HepG2 (cell line): ENCODE results near the gene NSF. TPM values are rescaled to one million over a fixed set of nuclear protein-coding genes. Genes with fewer than 3 reads are reported as not detected.

Experiments
- BRCA1 ChIP-seq: sonication (generic); formaldehyde crosslinking; IDR thresholded peaks from 2 replicates; pipeline ENCODE4 v1.4.0; 2020; ENCODE audit warnings: missing genetic modification reagents
- CBFB ChIP-seq: sonication (generic); formaldehyde crosslinking; IDR thresholded peaks from 2 replicates; pipeline ENCODE4 v1.4.0; 2020; ENCODE audit warnings: missing genetic modification reagents
- CCDC6 ChIP-seq: sonication (generic); formaldehyde crosslinking; IDR thresholded peaks from 2 replicates; pipeline ENCODE4 v1.8.1; 2022; ENCODE audit warnings: mild to moderate bottlenecking, missing genetic modification reagents, moderate library complexity
- CEBPG ChIP-seq: IDR thresholded peaks from 2 replicates; pipeline ENCODE4 v1.6.1; 2016
- ELF4 ChIP-seq: sonication (generic); formaldehyde crosslinking; IDR thresholded peaks from 2 replicates; pipeline ENCODE4 v1.5.0; 2020; ENCODE audit warnings: missing genetic modification reagents, mild to moderate bottlenecking, moderate library complexity, borderline replicate concordance
- ERF ChIP-seq: IDR thresholded peaks from 2 replicates; pipeline ENCODE4 v1.6.1; 2018; ENCODE audit warnings: missing biosample characterization, missing genetic modification reagents
- FOXA3 ChIP-seq: IDR thresholded peaks from 2 replicates; pipeline ENCODE4 v1.6.1; 2016; ENCODE audit warnings: missing genetic modification reagents, missing compliant biosample characterization
- GTF3A ChIP-seq: sonication (generic); formaldehyde crosslinking; conservative IDR thresholded peaks from 2 replicates; pipeline ENCODE4 v1.4.0; 2020; ENCODE audit warnings: mild to moderate bottlenecking, missing genetic modification reagents
- IKZF1 ChIP-seq: fragments of 450-650 bp; IDR thresholded peaks from 2 replicates; pipeline ENCODE4 v1.7.1; 2016
- MIER2 ChIP-seq: IDR thresholded peaks from 2 replicates; pipeline ENCODE4 v1.6.1; 2016; ENCODE audit warnings: missing biosample characterization, missing genetic modification reagents
- NFYC ChIP-seq: IDR thresholded peaks from 2 replicates; pipeline ENCODE4 v1.6.1; 2016; ENCODE audit warnings: missing genetic modification reagents, missing compliant biosample characterization
- PLRG1 ChIP-seq: fragments of 450-650 bp; conservative IDR thresholded peaks from 2 replicates; pipeline ENCODE4 v1.6.1; 2016
- SMARCE1 ChIP-seq: fragments of 450-650 bp; IDR thresholded peaks from 2 replicates; pipeline ENCODE4 v1.6.1; 2017; ENCODE audit warnings: borderline replicate concordance
- SNRNP70 ChIP-seq: fragments of 200-400 bp; formaldehyde crosslinking; IDR thresholded peaks from 2 replicates; pipeline ENCODE4 v1.6.1; 2017; ENCODE audit warnings: mild to moderate bottlenecking, low read depth, low read length, moderate library complexity
- SP2 ChIP-seq: sonication (generic); formaldehyde crosslinking; IDR thresholded peaks from 2 replicates; pipeline ENCODE4 v1.5.1; 2020; ENCODE audit warnings: mild to moderate bottlenecking, missing genetic modification reagents
- SSRP1 ChIP-seq: IDR thresholded peaks from 2 replicates; pipeline ENCODE4 v1.6.1; 2016; ENCODE audit warnings: control low read depth
- TCF7 ChIP-seq: sonication (generic); IDR thresholded peaks from 2 replicates; pipeline ENCODE4 v1.6.1; 2016; ENCODE audit warnings: antibody characterized with exemption, low read depth
- ZNF225 ChIP-seq: sonication (generic); formaldehyde crosslinking; IDR thresholded peaks from 2 replicates; pipeline ENCODE4 v1.4.0; 2020; ENCODE audit warnings: mild to moderate bottlenecking, missing genetic modification reagents
- ZNF276 ChIP-seq: sonication (generic); formaldehyde crosslinking; IDR thresholded peaks from 2 replicates; pipeline ENCODE4 v1.4.0; 2020; ENCODE audit warnings: mild to moderate bottlenecking, low read depth, missing genetic modification reagents
- ZNF383 ChIP-seq: sonication (generic); formaldehyde crosslinking; IDR thresholded peaks from 2 replicates; pipeline ENCODE4 v1.4.0; 2020; ENCODE audit warnings: missing genetic modification reagents, mild to moderate bottlenecking, borderline replicate concordance
- ZNF557 ChIP-seq: sonication (generic); formaldehyde crosslinking; IDR thresholded peaks from 2 replicates; pipeline ENCODE4 v1.4.0; 2020; ENCODE audit warnings: missing genetic modification reagents
- ZNF773 ChIP-seq: sonication (generic); formaldehyde crosslinking; IDR thresholded peaks from 2 replicates; pipeline ENCODE4 v1.4.0; 2020; ENCODE audit warnings: missing genetic modification reagents, borderline replicate concordance
- ZNF841 ChIP-seq: sonication (generic); formaldehyde crosslinking; IDR thresholded peaks from 2 replicates; pipeline ENCODE4 v1.8.1; 2023; ENCODE audit warnings: missing genetic modification reagents, borderline replicate concordance
- polyA plus RNA-seq, 8 experiments: library from polyadenylated mRNA; depleted of rRNA in 3 of 8; stranded (reverse) in 7 of 8; unstranded in 1 of 8; fragments of >200 nt; fragmentation: Illumina TruSeq in 4 of 8; extraction: Trizol in 4 of 8; gene quantifications; 2 replicates each; pipeline versions ENCODE4 v1.2.1 to v1.2.3, GENCODE V29; 2011 to 2016; ENCODE audit warnings: low read depth in 4 of 8, missing spikeins in 1 of 8, mixed read lengths in 1 of 8; ENCODE audit not compliant: insufficient read depth in 1 of 8
- total RNA-seq, 5 experiments: library from RNA; depleted of rRNA; stranded (reverse); fragments of >200 nt; fragmentation: Illumina TruSeq; extraction: Trizol; gene quantifications; 2 replicates each; pipeline ENCODE4 v1.2.3, GENCODE V29; 2016; ENCODE audit warnings: low read depth in 1 of 5
- TF ChIP-seq, protein P1 (sequence below): IDR thresholded peaks from 2 replicates; pipeline ENCODE4 v1.6.1; 2016; ENCODE audit warnings: missing genetic modification reagents, missing compliant biosample characterization
- TF ChIP-seq, protein P2 (sequence below): sonication (generic); formaldehyde crosslinking; IDR thresholded peaks from 2 replicates; pipeline ENCODE4 v1.9.0; 2021; ENCODE audit warnings: missing genetic modification reagents, borderline replicate concordance
- TF ChIP-seq, protein P3 (sequence below): sonication (generic); formaldehyde crosslinking; IDR thresholded peaks from 2 replicates; pipeline ENCODE4 v1.4.0; 2020; ENCODE audit warnings: missing genetic modification reagents, low read depth, mild to moderate bottlenecking, borderline replicate concordance

Gene NSF
- total and polyA plus RNA-seq, 2 of the 13 experiments (the other 11 are each of a cell fraction or from before 2014, with no cell fraction given) = 21.9 to 37.8 TPM

DNA sequence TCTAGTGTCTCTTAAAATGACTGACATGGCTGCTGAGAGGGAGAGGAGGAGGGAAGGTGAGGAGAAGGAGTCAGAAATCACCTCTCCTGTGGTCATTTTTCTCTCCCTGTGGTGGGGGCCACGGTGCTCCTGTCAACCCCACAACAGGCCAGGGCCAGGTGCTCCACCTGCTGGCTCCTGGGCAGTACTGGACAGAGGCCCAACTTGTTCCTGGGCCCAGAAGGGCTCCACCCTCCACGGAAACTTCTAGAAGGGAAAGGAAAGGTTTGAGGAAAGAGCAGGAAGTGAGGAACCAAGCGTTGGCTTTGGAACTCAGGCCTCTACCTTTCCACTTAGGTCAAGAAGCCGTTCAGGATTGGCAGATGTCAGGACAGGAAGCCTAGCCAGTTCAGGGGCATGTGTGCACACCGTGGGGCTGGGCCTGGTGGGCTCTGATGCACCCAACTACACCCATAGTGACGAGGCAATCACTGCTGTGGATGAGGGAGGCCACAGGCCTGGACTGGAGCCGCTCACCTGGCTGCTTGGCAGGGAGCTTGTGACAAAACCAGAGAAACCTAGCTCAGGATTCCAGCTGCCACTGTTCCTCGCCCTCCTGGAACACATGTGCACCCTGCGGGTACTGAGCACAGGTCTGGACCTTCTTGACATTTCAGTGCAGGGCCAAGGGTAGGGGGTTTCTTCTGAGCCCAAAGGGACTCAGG, 191.9 kb downstream of the NSF start (continued):
- no peak for TF ChIP-seq TCF7
- TF ChIP-seq ELF4 (CRISPR knock-in tag) = no peak
- TF ChIP-seq SNRNP70 = no peak
- TF ChIP-seq ZNF841 (CRISPR knock-in tag) = no peak
- TF ChIP-seq FOXA3 (CRISPR knock-in tag) = no peak
- TF ChIP-seq CEBPG (CRISPR knock-in tag) = no peak
- TF ChIP-seq, protein P1, sequence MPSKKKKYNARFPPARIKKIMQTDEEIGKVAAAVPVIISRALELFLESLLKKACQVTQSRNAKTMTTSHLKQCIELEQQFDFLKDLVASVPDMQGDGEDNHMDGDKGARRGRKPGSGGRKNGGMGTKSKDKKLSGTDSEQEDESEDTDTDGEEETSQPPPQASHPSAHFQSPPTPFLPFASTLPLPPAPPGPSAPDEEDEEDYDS (CRISPR knock-in tag) = peak; percentile 27; the same call in 1 of the 2 replicates
- no peak for TF ChIP-seq CBFB (CRISPR knock-in tag)
- no peak for TF ChIP-seq MIER2 (CRISPR knock-in tag)
- no peak for TF ChIP-seq ZNF276 (CRISPR knock-in tag)
- TF ChIP-seq ZNF383 (CRISPR knock-in tag) = 0 out of 2 replicates have a peak, but pooled peaks have one; percentile 28
- TF ChIP-seq PLRG1 = no peak
- TF ChIP-seq ZNF557 (CRISPR knock-in tag) = no peak
- no peak for TF ChIP-seq SSRP1
- no peak for TF ChIP-seq SP2 (CRISPR knock-in tag)
- TF ChIP-seq NFYC (CRISPR knock-in tag) = no peak
- no peak for TF ChIP-seq BRCA1
- TF ChIP-seq SMARCE1 = no peak
- TF ChIP-seq CCDC6 (CRISPR knock-in tag) = no peak
- TF ChIP-seq ERF (CRISPR knock-in tag) = peak; percentile 83
- TF ChIP-seq ZNF225 (CRISPR knock-in tag) = peak; percentile 85; the same call in 1 of the 2 replicates
- TF ChIP-seq, protein P2, sequence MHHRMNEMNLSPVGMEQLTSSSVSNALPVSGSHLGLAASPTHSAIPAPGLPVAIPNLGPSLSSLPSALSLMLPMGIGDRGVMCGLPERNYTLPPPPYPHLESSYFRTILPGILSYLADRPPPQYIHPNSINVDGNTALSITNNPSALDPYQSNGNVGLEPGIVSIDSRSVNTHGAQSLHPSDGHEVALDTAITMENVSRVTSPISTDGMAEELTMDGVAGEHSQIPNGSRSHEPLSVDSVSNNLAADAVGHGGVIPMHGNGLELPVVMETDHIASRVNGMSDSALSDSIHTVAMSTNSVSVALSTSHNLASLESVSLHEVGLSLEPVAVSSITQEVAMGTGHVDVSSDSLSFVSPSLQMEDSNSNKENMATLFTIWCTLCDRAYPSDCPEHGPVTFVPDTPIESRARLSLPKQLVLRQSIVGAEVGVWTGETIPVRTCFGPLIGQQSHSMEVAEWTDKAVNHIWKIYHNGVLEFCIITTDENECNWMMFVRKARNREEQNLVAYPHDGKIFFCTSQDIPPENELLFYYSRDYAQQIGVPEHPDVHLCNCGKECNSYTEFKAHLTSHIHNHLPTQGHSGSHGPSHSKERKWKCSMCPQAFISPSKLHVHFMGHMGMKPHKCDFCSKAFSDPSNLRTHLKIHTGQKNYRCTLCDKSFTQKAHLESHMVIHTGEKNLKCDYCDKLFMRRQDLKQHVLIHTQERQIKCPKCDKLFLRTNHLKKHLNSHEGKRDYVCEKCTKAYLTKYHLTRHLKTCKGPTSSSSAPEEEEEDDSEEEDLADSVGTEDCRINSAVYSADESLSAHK (CRISPR knock-in tag) = no peak
- TF ChIP-seq IKZF1 = no peak
- TF ChIP-seq, protein P3, sequence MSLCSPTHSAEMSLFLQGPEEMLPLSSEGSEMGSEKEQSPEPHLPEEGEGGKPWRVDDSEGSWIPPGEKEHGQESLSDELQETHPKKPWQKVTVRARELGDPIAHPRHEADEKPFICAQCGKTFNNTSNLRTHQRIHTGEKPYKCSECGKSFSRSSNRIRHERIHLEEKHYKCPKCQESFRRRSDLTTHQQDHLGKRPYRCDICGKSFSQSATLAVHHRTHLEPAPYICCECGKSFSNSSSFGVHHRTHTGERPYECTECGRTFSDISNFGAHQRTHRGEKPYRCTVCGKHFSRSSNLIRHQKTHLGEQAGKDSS (CRISPR knock-in tag) = no peak; the same call in 1 of the 2 replicates
- TF ChIP-seq GTF3A (CRISPR knock-in tag) = no peak
- no peak for TF ChIP-seq ZNF773 (CRISPR knock-in tag)
